Breast epithelium (tissue), 4 donors: ENCODE results near the gene TOGARAM2. TPM values are rescaled to one million over a fixed set of nuclear protein-coding genes. Genes with fewer than 3 reads are reported as not detected.
A peak's percentile ranks its signal among the peaks of the same experiment; 100 is the strongest.

Experiments
- DNase-seq, 2 donors: peaks; one replicate each; pipeline ENCODE4 v3.0.0-alpha.2; 2019; ENCODE audit warnings: low spot score in 2 of 2
- H3K27ac ChIP-seq, 2 donors: fragments of 200-600 bp; sonication (generic) in 1 of 2; one replicate each; pipeline ENCODE4 v1.5.1; 2016 to 2019; ENCODE audit warnings: mild to moderate bottlenecking in 1 of 2
- H3K27me3 ChIP-seq, 2 donors: fragments of 200-600 bp; sonication (generic) in 1 of 2; one replicate each; pipeline versions ENCODE4 v1.5.1 to v1.6.0; 2017 to 2019; ENCODE audit warnings: control low read depth in 1 of 2, mild to moderate bottlenecking in 1 of 2
- H3K36me3 ChIP-seq: fragments of 200-600 bp; one replicate; pipeline ENCODE4 v1.5.1; 2019
- H3K4me1 ChIP-seq, 2 donors: fragments of 200-600 bp; sonication (generic); one replicate each; pipeline ENCODE4 v1.5.1; 2016 to 2019; ENCODE audit warnings: control low read depth in 1 of 2
- H3K4me3 ChIP-seq, 3 donors: fragments of 200-600 bp; sonication (generic); 1 replicate in 2 of 3; 2 replicates in 1 of 3; pipeline ENCODE4 v1.5.1; 2016 to 2019; ENCODE audit warnings: mild to moderate bottlenecking in 3 of 3, moderate library complexity in 2 of 3
- H3K9me3 ChIP-seq, 2 donors: fragments of 200-600 bp; sonication (generic) in 1 of 2; one replicate each; pipeline ENCODE4 v1.5.1; 2016 to 2019; ENCODE audit warnings: control low read depth in 1 of 2
- CTCF ChIP-seq, 3 donors: fragments of 450-650 bp; IDR thresholded peaks; one replicate each; pipeline ENCODE4 v1.5.1; 2016 to 2017; ENCODE audit warnings: antibody characterized with exemption in 3 of 3, mild to moderate bottlenecking in 3 of 3, moderate library complexity in 3 of 3
- POLR2A ChIP-seq: fragments of 450-650 bp; IDR thresholded peaks from one replicate; pipeline ENCODE4 v1.6.1; 2016; ENCODE audit warnings: antibody characterized with exemption, mild to moderate bottlenecking, moderate library complexity
- POLR2AphosphoS5 ChIP-seq, 3 donors: sonication (generic); formaldehyde crosslinking; IDR thresholded peaks; one replicate each; pipeline ENCODE4 v1.6.1; 2017; ENCODE audit warnings: antibody characterized with exemption in 3 of 3
- intact Hi-C: fragments of 100-400 bp; cut with DNase I; formaldehyde crosslinking; loops from one replicate; pipeline ENCODE4 v1.15.1; 2023; ENCODE audit warnings: low total_unique reads
- total RNA-seq, 3 donors: library from RNA; depleted of rRNA; stranded (reverse); fragments of >200 nt; gene quantifications; one replicate each; pipeline ENCODE4 v1.1.0, GENCODE V29; 2016

Gene TOGARAM2
- total RNA-seq, 3 donors from 2014 or later = 0.15 to 2.7 (median 0.33) TPM

GRCh38 chr2:29064346-29064715 is 83.2 kb downstream of the TOGARAM2 start:
- Histone ChIP-seq H3K27me3 (no peaks in the 10 kb centered on the region), H3K27ac (peak overlapping the region; percentile 76 to 87), H3K4me1 (peaks cover 4 to 15% of the 10 kb centered on the region in 2 donors), H3K9me3 (no peaks in the 10 kb centered on the region), H3K36me3 (no peaks in the 10 kb centered on the region), H3K4me3 (peak overlapping the region in 1 of 3 donors; percentile 38)
- no peak for TF ChIP-seq POLR2A
- no peak for TF ChIP-seq POLR2AphosphoS5 (IDR thresholded peaks at IDR 0.05)
- TF ChIP-seq CTCF (IDR thresholded peaks at IDR 0.05) = no peak
- DNase-seq = peak in 1 of 2 donors; percentile 3
- intact Hi-C loops = no loop called here

- DNase-seq = peak in 1 of 2 donors; percentile 49
- intact Hi-C loops = no loop called here
Measured at GRCh38 chr2:29064746-29065067, 83.6 kb downstream of the TOGARAM2 start.

GRCh38 chr2:29065068-29065811 is 84.1 kb downstream of the TOGARAM2 start:
- H3K36me3 ChIP-seq = no peaks in the 10 kb centered on the region
- no peaks in the 10 kb centered on the region for H3K27me3 ChIP-seq
- TF ChIP-seq POLR2AphosphoS5 (IDR thresholded peaks at IDR 0.05) (no peak), POLR2A (no peak)
- intact Hi-C loops = no loop called here
- peak in 1 of 2 donors; percentile 49 for DNase-seq
- peak overlapping the region; percentile 76 to 87 for H3K27ac ChIP-seq
- peaks cover 4 to 15% of the 10 kb centered on the region in 2 donors for H3K4me1 ChIP-seq
- H3K9me3 ChIP-seq = no peaks in the 10 kb centered on the region
- peak overlapping the region in 1 of 3 donors; percentile 13 for H3K4me3 ChIP-seq

More at GRCh38 chr2:29064746-29065067, 83.6 kb downstream of the TOGARAM2 start:
- TF ChIP-seq POLR2A (no peak), POLR2AphosphoS5 (IDR thresholded peaks at IDR 0.05) (no peak), CTCF (IDR thresholded peaks at IDR 0.05) (no peak)
- peak overlapping the region; percentile 76 to 87 for H3K27ac ChIP-seq
- H3K27me3 ChIP-seq = no peaks in the 10 kb centered on the region
- H3K9me3 ChIP-seq = no peaks in the 10 kb centered on the region
- peaks cover 4 to 15% of the 10 kb centered on the region in 2 donors for H3K4me1 ChIP-seq
- no peaks in the 10 kb centered on the region for H3K36me3 ChIP-seq
- H3K4me3 ChIP-seq = peak overlapping the region in 1 of 3 donors; percentile 13

DNA sequence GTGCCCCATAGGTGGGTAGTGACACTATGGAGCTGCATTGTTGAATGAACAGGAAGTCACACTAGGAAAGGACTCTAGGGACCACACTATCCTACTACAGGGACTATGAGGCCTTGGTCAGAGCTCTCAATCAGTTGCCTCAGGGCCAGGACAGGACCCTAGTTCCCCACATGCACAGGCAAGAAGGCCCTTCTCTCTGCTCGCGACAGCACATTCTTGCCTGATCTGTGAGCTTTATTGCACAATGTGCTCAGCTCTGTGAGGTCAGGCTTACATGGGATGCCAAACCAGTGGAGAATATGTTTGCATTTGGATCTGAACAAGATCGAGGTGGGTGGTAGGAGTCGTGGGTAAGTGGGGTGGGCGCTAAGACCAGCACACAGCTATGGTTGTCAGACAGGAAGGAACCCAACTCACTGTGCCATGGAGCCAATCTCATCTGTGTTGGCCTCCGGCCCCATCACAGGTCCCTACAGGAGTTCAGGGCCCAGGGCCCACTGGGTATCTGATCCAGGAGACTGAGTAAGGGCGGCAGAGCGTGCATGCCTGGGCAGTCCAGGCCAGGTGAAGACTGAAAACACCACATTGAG is 85.3 kb downstream of the TOGARAM2 start:
- intact Hi-C loops = no loop called here
- Histone ChIP-seq H3K27ac (peak overlapping the region; percentile 76 to 87), H3K27me3 (no peaks in the 10 kb centered on the region), H3K9me3 (no peaks in the 10 kb centered on the region), H3K36me3 (no peaks in the 10 kb centered on the region), H3K4me3 (no peak overlapping the region), H3K4me1 (peaks cover 4 to 15% of the 10 kb centered on the region in 2 donors)
- DNase-seq = peak; percentile 28 to 61
- TF ChIP-seq CTCF (IDR thresholded peaks at IDR 0.05) (no peak), POLR2AphosphoS5 (IDR thresholded peaks at IDR 0.05) (peak in 1 of 3 donors; percentile 37), POLR2A (no peak)

- peak in 1 of 2 donors; percentile 17 for DNase-seq
- TF ChIP-seq POLR2A = no peak
- H3K27me3 ChIP-seq = no peaks in the 10 kb centered on the region
- peak overlapping the region; percentile 76 to 87 for H3K27ac ChIP-seq
- H3K9me3 ChIP-seq = no peaks in the 10 kb centered on the region
- peaks cover 4 to 15% of the 10 kb centered on the region in 2 donors for H3K4me1 ChIP-seq
- intact Hi-C loops = no loop called here
- H3K4me3 ChIP-seq = no peak overlapping the region
- H3K36me3 ChIP-seq = no peaks in the 10 kb centered on the region
Measured at GRCh38 chr2:29066997-29067605, 86.0 kb downstream of the TOGARAM2 start.

DNA sequence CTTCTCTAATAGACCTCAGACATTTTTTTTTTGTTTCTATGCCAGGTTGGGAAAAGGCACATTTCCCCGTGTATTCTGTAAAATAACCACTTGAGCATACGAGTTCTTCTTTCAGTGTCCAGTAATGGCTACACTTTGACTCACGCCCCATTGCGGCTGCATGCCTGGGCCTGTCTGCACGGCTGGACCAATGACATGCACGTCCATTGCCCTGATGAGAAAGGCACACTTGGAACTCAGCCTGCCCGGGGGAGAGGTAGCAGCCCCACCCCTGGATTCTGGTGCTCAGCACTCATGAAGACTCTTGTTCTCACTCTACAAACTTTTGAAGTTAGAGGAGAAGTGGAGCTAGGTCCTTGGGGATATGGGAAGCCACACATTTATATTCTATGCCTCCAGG is 87.4 kb downstream of the TOGARAM2 start:
- H3K4me1 ChIP-seq = peaks cover 4 to 15% of the 10 kb centered on the region in 2 donors
- H3K27ac ChIP-seq = no peak overlapping the region
- intact Hi-C loops = no loop called here
- H3K4me3 ChIP-seq = no peak overlapping the region
- no peak for TF ChIP-seq POLR2A
- no peak for TF ChIP-seq CTCF (IDR thresholded peaks at IDR 0.05)
- no peak for TF ChIP-seq POLR2AphosphoS5 (IDR thresholded peaks at IDR 0.05)
- no peaks in the 10 kb centered on the region for H3K27me3 ChIP-seq
- peak in 1 of 2 donors; percentile 35 for DNase-seq
- H3K9me3 ChIP-seq = no peaks in the 10 kb centered on the region
- no peaks in the 10 kb centered on the region for H3K36me3 ChIP-seq
